GM12892 (cell line): ENCODE data around the gene PACSIN2.

Experiments used
- POLR2A ChIP-seq: IDR thresholded peaks from 2 replicates; pipeline ENCODE4 v1.6.1; 2011; ENCODE audit warnings: low read depth, low read length, control low read depth
- POLR2AphosphoS5 ChIP-seq: IDR thresholded peaks from 2 replicates; pipeline ENCODE4 v1.6.1; 2011; ENCODE audit warnings: low read depth, low read length, control low read depth
- TAF1 ChIP-seq: IDR thresholded peaks from 2 replicates; pipeline ENCODE4 v1.6.1; 2011; ENCODE audit warnings: low read depth, mild to moderate bottlenecking, control low read depth, low read length, borderline replicate concordance

DNA sequence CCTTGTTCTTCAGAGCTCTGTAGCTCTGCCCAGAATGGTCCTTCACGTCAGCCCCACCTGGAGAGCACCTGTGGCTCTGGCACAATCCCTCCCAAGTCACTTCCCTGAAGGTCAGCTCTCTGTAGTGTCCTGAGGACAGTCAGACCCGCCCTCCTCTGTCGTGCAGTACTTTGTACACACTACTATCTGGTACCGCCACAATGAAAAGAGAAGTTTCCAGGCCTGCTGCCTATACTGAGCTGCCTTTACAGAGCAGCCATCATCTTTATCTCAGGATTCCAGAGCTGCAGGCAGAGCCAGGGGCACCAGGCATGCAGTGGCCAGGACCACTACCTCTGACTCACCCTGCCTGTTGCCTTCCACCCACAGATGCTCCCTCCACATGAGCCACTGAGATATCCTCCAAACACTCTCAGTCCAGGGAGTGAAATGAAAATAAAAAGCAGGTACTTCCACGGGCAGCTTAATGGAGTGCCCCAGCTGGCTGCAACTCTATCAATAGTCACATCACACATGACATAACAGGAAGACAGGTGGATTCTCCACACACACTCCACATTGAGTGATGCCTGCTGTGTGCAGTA is 7.3 kb downstream of the PACSIN2 start:
- TF ChIP-seq POLR2A (no peak), TAF1 (no peak), POLR2AphosphoS5 (no peak)
